Activated B cell treated with CpG ODN at 0.5 μM for 24 hours (primary cell): ENCODE data around the gene BAK1. TPM values are rescaled to one million over a fixed set of nuclear protein-coding genes. Genes with fewer than 3 reads are reported as not detected.

ENCODE experiments used
- ATAC-seq: fragments of 200-7000 bp; cut with Tn5 transposase; one replicate; pipeline ENCODE4 v1.10.0; 2021; ENCODE audit warnings: low read depth, mild to moderate bottlenecking, moderate library complexity
- CTCF ChIA-PET: fragments of 350-600 bp; sonication (Branson Sonifier 250); formaldehyde crosslinking; loops from one replicate; lab custom pipeline; 2021; ENCODE audit warnings: antibody characterized with exemption; lab: Charles Lee
- POLR2A ChIA-PET: fragments of 350-600 bp; sonication (Branson Sonifier 250); formaldehyde crosslinking; loops from one replicate; lab custom pipeline; 2021; ENCODE audit warnings: antibody characterized with exemption; lab: Charles Lee
- DNase-seq: peaks from one replicate; pipeline ENCODE4 v3.0.0; 2022
- H3K27ac Mint-ChIP-seq: one replicate; pipeline ENCODE4 v1.8.0; 2020; ENCODE audit warnings: mixed read lengths
- H3K27me3 Mint-ChIP-seq: one replicate; pipeline ENCODE4 v1.8.0; 2021; ENCODE audit warnings: mixed read lengths
- H3K36me3 Mint-ChIP-seq: one replicate; pipeline ENCODE4 v1.8.0; 2021; ENCODE audit warnings: low read depth, mixed read lengths
- H3K4me1 Mint-ChIP-seq: one replicate; pipeline ENCODE4 v1.8.0; 2021; ENCODE audit warnings: mixed read lengths
- H3K4me3 Mint-ChIP-seq: one replicate; pipeline ENCODE4 v1.8.0; 2020; ENCODE audit warnings: mild to moderate bottlenecking, mixed read lengths
- H3K9me3 Mint-ChIP-seq: one replicate; pipeline ENCODE4 v1.8.0; 2020; ENCODE audit warnings: mixed read lengths
- intact Hi-C: fragments of 100-400 bp; cut with micrococcal nuclease; formaldehyde crosslinking; loops from one replicate; pipeline ENCODE4 v1.15.1; 2024
- total RNA-seq: library from RNA; stranded (reverse); gene quantifications from 2 replicates; pipeline ENCODE4 v1.2.3, GENCODE V29; 2022
- TF ChIP-seq, protein P1 (sequence below): fragments of 200-600 bp; IDR thresholded peaks from one replicate; pipeline ENCODE4 v1.8.0; 2022; ENCODE audit warnings: antibody characterized with exemption, mild to moderate bottlenecking

The BAK1 gene
- total RNA-seq, 1 donor from 2014 or later: 29.5 TPM

DNA sequence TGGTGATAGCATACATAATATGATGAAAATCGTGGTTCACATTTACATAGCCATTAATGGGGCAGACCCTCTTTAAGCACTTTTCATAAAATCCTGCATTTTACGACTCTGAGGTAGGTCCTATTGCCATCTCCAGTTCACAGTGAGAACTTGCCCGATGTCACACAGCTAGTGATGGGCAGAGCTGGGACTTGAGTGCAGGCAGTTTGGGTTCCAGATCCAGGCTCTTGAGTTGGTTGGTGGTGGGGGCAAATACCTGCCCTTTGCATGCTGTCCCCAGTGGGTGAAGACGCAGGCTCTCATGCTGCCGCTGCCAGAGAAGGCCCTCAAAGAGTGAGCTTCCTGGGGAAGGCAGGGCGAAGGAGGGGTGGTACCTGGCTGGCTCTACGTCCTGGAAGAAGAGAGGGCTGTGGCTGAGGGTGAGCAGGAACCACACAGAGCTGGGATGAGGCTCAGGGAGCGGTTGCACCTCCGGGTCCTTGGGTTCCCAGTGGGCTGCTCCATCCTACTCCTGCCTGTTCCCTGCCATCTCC is 6.1 kb upstream of the BAK1 start:
- intact Hi-C loops: loop anchor here (5.0 kb wide), 1 partner anchor 566 kb away; no protein-coding TSS in a partner anchor
- ChIA-PET POLR2A (interaction anchor here (1.2 to 3.0 kb wide), 5 partner anchors 12 to 115 kb away, joined by 4 to 11 read pairs (median 6); partner anchors contain the start of gene ITPR3), CTCF (interaction anchor here (0.6 to 5.4 kb wide), 7 partner anchors 21 to 441 kb away, joined by 3 to 66 read pairs (median 7); partner anchors contain the start of gene B3GALT4)
- DNase-seq (no peak), ATAC-seq (no peak)
- Mint-ChIP-seq H3K27ac (peak overlapping the region; percentile 93), H3K36me3 (no peaks in the 10 kb centered on the region), H3K9me3 (no peaks in the 10 kb centered on the region), H3K27me3 (no peaks in the 10 kb centered on the region), H3K4me1 (peaks cover 37% of the 10 kb centered on the region), H3K4me3 (no peak overlapping the region)
- TF ChIP-seq, protein P1, sequence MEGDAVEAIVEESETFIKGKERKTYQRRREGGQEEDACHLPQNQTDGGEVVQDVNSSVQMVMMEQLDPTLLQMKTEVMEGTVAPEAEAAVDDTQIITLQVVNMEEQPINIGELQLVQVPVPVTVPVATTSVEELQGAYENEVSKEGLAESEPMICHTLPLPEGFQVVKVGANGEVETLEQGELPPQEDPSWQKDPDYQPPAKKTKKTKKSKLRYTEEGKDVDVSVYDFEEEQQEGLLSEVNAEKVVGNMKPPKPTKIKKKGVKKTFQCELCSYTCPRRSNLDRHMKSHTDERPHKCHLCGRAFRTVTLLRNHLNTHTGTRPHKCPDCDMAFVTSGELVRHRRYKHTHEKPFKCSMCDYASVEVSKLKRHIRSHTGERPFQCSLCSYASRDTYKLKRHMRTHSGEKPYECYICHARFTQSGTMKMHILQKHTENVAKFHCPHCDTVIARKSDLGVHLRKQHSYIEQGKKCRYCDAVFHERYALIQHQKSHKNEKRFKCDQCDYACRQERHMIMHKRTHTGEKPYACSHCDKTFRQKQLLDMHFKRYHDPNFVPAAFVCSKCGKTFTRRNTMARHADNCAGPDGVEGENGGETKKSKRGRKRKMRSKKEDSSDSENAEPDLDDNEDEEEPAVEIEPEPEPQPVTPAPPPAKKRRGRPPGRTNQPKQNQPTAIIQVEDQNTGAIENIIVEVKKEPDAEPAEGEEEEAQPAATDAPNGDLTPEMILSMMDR: no peak

DNA sequence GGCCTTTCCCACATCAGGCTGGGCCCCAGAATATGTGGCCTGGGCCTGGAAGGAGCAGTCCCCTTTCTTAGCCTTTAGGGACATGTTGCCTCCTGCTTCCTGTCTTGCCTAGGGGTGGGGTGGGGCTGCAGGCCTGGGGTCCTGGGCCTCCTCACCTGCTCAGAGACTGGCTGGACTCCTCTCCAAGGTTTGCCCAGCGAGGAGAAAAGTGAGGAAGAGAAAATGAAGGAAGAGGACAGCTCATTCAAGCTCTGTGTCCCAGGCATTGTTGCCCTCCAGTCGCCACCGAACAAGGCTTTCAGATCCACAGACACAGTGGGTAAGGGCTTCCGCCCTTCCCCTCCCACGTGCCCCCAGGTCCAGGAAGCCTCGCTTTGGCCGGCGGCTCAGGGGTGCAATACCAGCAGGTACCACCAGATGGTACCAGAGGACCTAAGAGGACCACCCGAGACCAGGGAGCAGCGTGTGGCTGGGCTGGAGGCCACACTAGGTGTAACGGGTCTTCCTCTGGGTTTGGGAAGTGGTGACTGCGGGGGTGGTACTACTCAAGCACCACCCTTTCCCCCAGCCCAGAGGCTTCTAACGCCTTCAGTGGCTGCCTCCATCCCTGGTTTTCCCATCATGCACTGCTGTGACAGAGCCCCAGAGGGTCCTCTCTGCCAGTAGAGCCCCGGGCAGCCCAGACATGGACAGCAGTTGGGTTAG is 5.5 kb upstream of the BAK1 start:
- ChIA-PET POLR2A (interaction anchor here (0.7 to 2.0 kb wide), 5 partner anchors 13 to 115 kb away, joined by 3 to 11 read pairs (median 6); partner anchors contain the start of gene ITPR3), CTCF (interaction anchor here (0.6 to 5.4 kb wide), 9 partner anchors 15 to 442 kb away, joined by 3 to 66 read pairs (median 5); no protein-coding TSS in a partner anchor)
- intact Hi-C loops: loop anchor here (1.0 to 5.0 kb wide), 5 partner anchors 15 to 567 kb away; no protein-coding TSS in a partner anchor
- TF ChIP-seq, protein P1: peak; percentile 96
- ATAC-seq (peak; percentile 94), DNase-seq (peak; percentile 90)
- H3K9me3 Mint-ChIP-seq: no peaks in the 10 kb centered on the region
- peak overlapping the region; percentile 93 for H3K27ac Mint-ChIP-seq
- H3K4me3 Mint-ChIP-seq: peak overlapping the region; percentile 61
- H3K36me3 Mint-ChIP-seq: no peaks in the 10 kb centered on the region
- H3K4me1 Mint-ChIP-seq: peaks cover 31% of the 10 kb centered on the region
- no peaks in the 10 kb centered on the region for H3K27me3 Mint-ChIP-seq

DNA sequence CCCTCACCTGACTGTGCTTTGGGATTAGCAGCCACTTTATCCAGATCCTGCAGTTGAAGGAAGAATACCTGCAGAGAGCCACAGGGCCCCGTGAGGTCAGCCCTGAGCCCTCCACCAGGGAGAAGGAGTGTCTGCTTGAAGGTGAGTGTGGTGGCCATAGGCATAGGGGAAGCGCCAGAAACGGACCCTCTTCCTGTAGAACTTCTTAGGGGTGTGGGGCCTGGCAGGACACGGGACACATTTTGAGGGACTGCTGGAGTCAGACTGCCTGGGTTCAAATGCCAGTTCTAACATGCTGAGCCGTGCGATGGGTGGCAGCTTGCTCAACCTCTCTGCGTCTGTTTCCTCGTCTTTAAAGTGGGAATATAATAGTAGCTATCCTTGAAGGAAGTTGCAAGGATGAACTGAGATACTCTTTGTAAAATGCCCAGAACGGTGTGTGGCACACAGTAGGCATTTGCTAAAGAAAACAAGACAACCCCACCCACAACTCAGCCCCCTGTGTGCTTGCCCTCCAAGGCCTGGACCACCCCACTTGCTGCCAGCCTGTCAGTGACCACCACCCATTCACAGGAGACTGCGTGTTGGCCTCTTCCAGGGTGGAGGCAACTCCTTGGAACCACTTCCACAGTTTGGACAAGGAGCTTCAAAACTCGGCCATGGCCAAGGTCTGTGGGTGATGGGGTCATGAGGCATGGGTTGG is 4.8 kb upstream of the BAK1 start:
- Mint-ChIP-seq H3K9me3 (no peaks in the 10 kb centered on the region), H3K4me1 (peaks cover 31% of the 10 kb centered on the region), H3K4me3 (no peak overlapping the region), H3K36me3 (no peaks in the 10 kb centered on the region), H3K27me3 (no peaks in the 10 kb centered on the region), H3K27ac (peak overlapping the region; percentile 93)
- ChIA-PET CTCF (interaction anchor here (0.7 to 5.4 kb wide), 8 partner anchors 14 to 443 kb away, joined by 3 to 66 read pairs (median 5); no protein-coding TSS in a partner anchor), POLR2A (interaction anchor here (0.7 to 2.0 kb wide), 4 partner anchors 13 to 126 kb away, joined by 3 to 11 read pairs (median 5); partner anchors contain the start of genes ITPR3 and UQCC2)
- intact Hi-C loops: loop anchor here (1.0 to 5.0 kb wide), 5 partner anchors 14 to 567 kb away; no protein-coding TSS in a partner anchor
- no peak for ATAC-seq
- TF ChIP-seq, protein P1: no peak
- DNase-seq: no peak

DNA sequence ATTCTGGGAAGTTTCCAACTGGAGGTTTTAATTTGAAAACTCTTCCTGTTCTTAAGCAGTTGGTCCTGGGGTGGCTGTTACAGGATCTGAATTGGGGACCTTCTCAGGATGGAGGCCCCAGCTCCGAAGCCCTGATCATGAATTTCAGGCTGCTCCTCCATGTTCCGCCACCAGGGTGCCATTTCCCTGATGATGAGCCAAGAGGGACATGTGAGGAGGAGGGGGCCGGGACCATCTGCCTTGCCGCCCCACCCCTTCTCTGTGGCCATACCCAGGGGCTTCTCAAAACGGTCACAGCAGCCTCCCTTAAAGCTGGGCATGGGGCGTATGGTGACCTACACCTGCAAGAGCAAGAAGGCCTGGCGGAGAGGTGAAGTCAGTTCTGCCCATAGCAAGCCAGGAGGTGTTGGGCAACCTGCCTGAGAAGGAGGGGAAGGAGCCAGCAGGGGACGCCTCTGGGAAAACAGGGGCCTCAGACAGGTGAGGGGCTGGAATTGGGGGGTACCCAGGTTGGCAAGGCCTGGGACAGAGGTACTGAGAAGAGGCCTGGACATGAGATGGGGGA is 3.6 kb upstream of the BAK1 start:
- ATAC-seq: no peak
- Mint-ChIP-seq H3K9me3 (no peaks in the 10 kb centered on the region), H3K4me1 (peaks cover 37% of the 10 kb centered on the region), H3K36me3 (no peaks in the 10 kb centered on the region), H3K27me3 (no peaks in the 10 kb centered on the region), H3K27ac (no peak overlapping the region), H3K4me3 (no peak overlapping the region)
- intact Hi-C loops: loop anchor here (2.0 kb wide), 1 partner anchor 13 kb away; no protein-coding TSS in a partner anchor
- TF ChIP-seq, protein P1: no peak
- ChIA-PET CTCF (interaction anchor here (1.3 to 5.4 kb wide), 3 partner anchors 23 to 187 kb away, joined by 3 to 66 read pairs (median 42); no protein-coding TSS in a partner anchor), POLR2A (no interaction called here)
- DNase-seq: no peak
